Stomach (tissue), 4 donors: ENCODE results near the gene ZBTB7B.

Source experiments
- CTCF ChIP-seq, 7 experiments: fragments of 450-650 bp in 4 of 7; fragments of 200-600 bp in 3 of 7; sonication (generic) in 3 of 7; IDR thresholded peaks; one replicate each; pipeline ENCODE4 v1.5.1; 2016 to 2019; ENCODE audit warnings: antibody characterized with exemption in 7 of 7, control low read depth in 2 of 7, mild to moderate bottlenecking in 1 of 7
- POLR2A ChIP-seq, 4 donors: fragments of 450-650 bp; IDR thresholded peaks; one replicate each; pipeline ENCODE4 v1.6.1; 2016; ENCODE audit warnings: antibody characterized with exemption in 4 of 4, control low read depth in 2 of 4, mild to moderate bottlenecking in 1 of 4, moderate library complexity in 1 of 4

GRCh38 chr1:155001425-155001674 is 1.3 kb upstream of the ZBTB7B start:
- TF ChIP-seq CTCF (IDR thresholded peaks at IDR 0.05), result no peak
- no peak for TF ChIP-seq POLR2A (IDR thresholded peaks at IDR 0.05)
